Fibroblast of the aortic adventitia (primary cell): Measurements from ENCODE around the gene MKKS. TPM values are rescaled to one million over a fixed set of nuclear protein-coding genes. Genes with fewer than 3 reads are reported as not detected.
A peak's percentile ranks its signal among the peaks of the same experiment; 100 is the strongest.

Source experiments
- DNase-seq: peaks from one replicate; pipeline ENCODE4 v3.0.0-alpha.2; 2010; ENCODE audit warnings: low read depth
- H3K4me3 ChIP-seq: 2 replicates; pipeline ENCODE4 v1.5.1; 2011; ENCODE audit warnings: low read depth, mild to moderate bottlenecking, control low read depth, low read length, moderate library complexity
- total RNA-seq: library from RNA; depleted of rRNA; stranded (reverse); fragments of >200 nt; gene quantifications from 2 replicates; pipeline ENCODE4 v1.2.3, GENCODE V29; 2012; ENCODE audit warnings: low replicate concordance
- TF ChIP-seq, protein P1 (sequence below): IDR thresholded peaks from 2 replicates; pipeline ENCODE4 v1.5.1; 2011; ENCODE audit warnings: mild to moderate bottlenecking, low read length, control low read depth, inconsistent platforms; ENCODE audit not compliant: insufficient read depth

Gene MKKS
- total RNA-seq, 1 donor, result 16.8 TPM

- peak; percentile 23 for DNase-seq
- TF ChIP-seq, protein P1, sequence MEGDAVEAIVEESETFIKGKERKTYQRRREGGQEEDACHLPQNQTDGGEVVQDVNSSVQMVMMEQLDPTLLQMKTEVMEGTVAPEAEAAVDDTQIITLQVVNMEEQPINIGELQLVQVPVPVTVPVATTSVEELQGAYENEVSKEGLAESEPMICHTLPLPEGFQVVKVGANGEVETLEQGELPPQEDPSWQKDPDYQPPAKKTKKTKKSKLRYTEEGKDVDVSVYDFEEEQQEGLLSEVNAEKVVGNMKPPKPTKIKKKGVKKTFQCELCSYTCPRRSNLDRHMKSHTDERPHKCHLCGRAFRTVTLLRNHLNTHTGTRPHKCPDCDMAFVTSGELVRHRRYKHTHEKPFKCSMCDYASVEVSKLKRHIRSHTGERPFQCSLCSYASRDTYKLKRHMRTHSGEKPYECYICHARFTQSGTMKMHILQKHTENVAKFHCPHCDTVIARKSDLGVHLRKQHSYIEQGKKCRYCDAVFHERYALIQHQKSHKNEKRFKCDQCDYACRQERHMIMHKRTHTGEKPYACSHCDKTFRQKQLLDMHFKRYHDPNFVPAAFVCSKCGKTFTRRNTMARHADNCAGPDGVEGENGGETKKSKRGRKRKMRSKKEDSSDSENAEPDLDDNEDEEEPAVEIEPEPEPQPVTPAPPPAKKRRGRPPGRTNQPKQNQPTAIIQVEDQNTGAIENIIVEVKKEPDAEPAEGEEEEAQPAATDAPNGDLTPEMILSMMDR, result peak; percentile 54
- no peak overlapping the region for H3K4me3 ChIP-seq
Measured at GRCh38 chr20:10357974-10358373, 76.0 kb downstream of the MKKS start.

GRCh38 chr20:10357061-10357708 lies 76.8 kb downstream of the MKKS start:
- TF ChIP-seq, protein P1, result no peak
- DNase-seq, result no peak
- no peak overlapping the region for H3K4me3 ChIP-seq

- no peak overlapping the region for H3K4me3 ChIP-seq
- no peak for DNase-seq
Measured at GRCh38 chr20:10356628-10357027, 77.4 kb downstream of the MKKS start.

DNA sequence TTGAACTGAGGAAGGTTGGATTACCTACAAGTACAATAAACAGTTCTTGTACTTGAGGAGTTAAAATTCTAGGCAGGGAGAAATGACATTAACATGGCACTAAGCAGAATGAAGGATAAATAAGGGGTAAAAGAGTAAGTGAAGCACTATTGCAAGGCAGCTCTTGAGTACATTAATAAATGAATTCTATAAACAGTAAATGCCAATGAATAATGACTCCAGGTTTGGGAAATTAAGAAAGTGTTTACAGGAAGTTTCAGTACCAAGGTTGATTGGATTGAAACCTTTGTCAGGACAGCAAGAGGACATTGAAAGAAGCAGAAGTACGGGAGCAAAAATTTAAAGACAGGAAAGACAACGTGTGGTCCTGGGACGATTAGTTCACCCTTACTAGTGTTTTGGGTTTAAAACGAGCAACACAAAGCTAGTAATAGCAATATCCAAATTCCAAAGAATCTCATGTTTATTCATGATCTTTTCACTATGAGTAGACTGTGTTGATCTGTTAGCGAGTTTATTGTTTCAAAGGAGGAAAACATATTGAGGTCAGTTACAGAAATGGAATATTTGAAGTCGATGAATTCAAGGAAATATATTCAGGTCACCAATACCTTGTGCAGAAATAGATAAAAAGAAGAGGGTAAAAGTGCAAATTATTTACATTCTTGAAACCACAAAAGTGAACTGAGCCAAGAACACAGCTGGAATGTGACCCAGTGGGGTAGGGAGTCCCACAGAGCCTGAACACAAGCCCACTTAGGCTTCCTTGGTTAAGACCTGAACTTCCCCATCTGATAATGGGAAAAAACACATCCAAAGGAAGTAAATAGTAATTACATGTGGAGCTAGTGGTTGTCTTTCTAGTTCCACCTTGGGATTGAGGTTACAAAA lies 80.8 kb downstream of the MKKS start:
- no peak for DNase-seq
- TF ChIP-seq, protein P1, result no peak
- no peak overlapping the region for H3K4me3 ChIP-seq

More at GRCh38 chr20:10356628-10357027, 77.4 kb downstream of the MKKS start:
- TF ChIP-seq, protein P1, result no peak

Other genes starting within 250 kb of the MKKS start
- 0.65 and 3.1 TPM in 2 replicates for gene SNAP25, start 215.4 kb downstream of the MKKS start, total RNA-seq
- gene SLX4IP, start 1.1 kb upstream of the MKKS start, total RNA-seq, result 4.0 and 7.0 TPM in 2 replicates
- 39.2 and 46.7 TPM in 2 replicates for gene JAG1, start 239.8 kb upstream of the MKKS start, total RNA-seq